Peyer's patch (tissue), 4 donors: ENCODE measurements around the gene EPHB1. TPM values are rescaled to one million over a fixed set of nuclear protein-coding genes. Genes with fewer than 3 reads are reported as not detected.

Experiments
- DNase-seq, 3 donors: peaks; one replicate each; pipeline ENCODE4 v3.0.0-alpha.2; 2017 to 2019
- H3K27ac ChIP-seq, 4 donors: fragments of 200-600 bp; sonication (generic); one replicate each; pipeline ENCODE4 v1.5.1; 2016 to 2019
- H3K27me3 ChIP-seq, 2 donors: fragments of 200-600 bp; sonication (generic); one replicate each; pipeline ENCODE4 v1.5.1; 2019
- H3K36me3 ChIP-seq, 3 donors: fragments of 200-600 bp; sonication (generic); one replicate each; pipeline ENCODE4 v1.5.1; 2016 to 2019
- H3K4me1 ChIP-seq, 4 donors: fragments of 200-600 bp; sonication (generic); one replicate each; pipeline ENCODE4 v1.5.1; 2016 to 2019
- H3K4me3 ChIP-seq, 4 donors: fragments of 200-600 bp; sonication (generic); 1 replicate in 3 of 4; 2 replicates in 1 of 4; pipeline ENCODE4 v1.5.1; 2016 to 2019; ENCODE audit warnings: mild to moderate bottlenecking in 1 of 4
- H3K9me3 ChIP-seq, 4 donors: fragments of 200-600 bp; sonication (generic); one replicate each; pipeline ENCODE4 v1.5.1; 2016 to 2019; ENCODE audit warnings: mild to moderate bottlenecking in 1 of 4
- CTCF ChIP-seq, 6 experiments: fragments of 450-650 bp in 4 of 6; fragments of 200-600 bp in 2 of 6; sonication (generic) in 1 of 6; IDR thresholded peaks; one replicate each; pipeline ENCODE4 v1.5.1; 2017 to 2019; ENCODE audit warnings: antibody characterized with exemption in 6 of 6, mild to moderate bottlenecking in 3 of 6, moderate library complexity in 1 of 6
- POLR2A ChIP-seq, 2 donors: fragments of 450-650 bp; IDR thresholded peaks; one replicate each; pipeline ENCODE4 v1.5.1; 2017; ENCODE audit warnings: antibody characterized with exemption in 2 of 2, mild to moderate bottlenecking in 2 of 2, moderate library complexity in 2 of 2
- total RNA-seq, 4 donors: library from RNA; depleted of rRNA; stranded (reverse); fragments of >200 nt; gene quantifications; one replicate each; pipeline ENCODE4 v1.1.0, GENCODE V29; 2016

EPHB1 gene
- total RNA-seq, 4 donors from 2014 or later: 0.18 to 3.2 (median 0.68) TPM

- H3K4me1 ChIP-seq: no peaks in the 10 kb centered on the region
- H3K9me3 ChIP-seq: no peaks in the 10 kb centered on the region
- H3K27me3 ChIP-seq: no peaks in the 10 kb centered on the region
- TF ChIP-seq POLR2A (IDR thresholded peaks at IDR 0.05): no peak
- no peak for TF ChIP-seq CTCF (IDR thresholded peaks at IDR 0.05)
- H3K27ac ChIP-seq: no peak overlapping the region
- no peaks in the 10 kb centered on the region for H3K36me3 ChIP-seq
- no peak overlapping the region for H3K4me3 ChIP-seq
- no peak for DNase-seq
Measured at GRCh38 chr3:135199137-135199536, 404.1 kb downstream of the EPHB1 start.

GRCh38 chr3:135203026-135203425 lies 408.0 kb downstream of the EPHB1 start:
- Histone ChIP-seq H3K36me3 (no peaks in the 10 kb centered on the region), H3K27me3 (no peaks in the 10 kb centered on the region), H3K4me1 (no peaks in the 10 kb centered on the region), H3K4me3 (no peak overlapping the region), H3K27ac (no peak overlapping the region), H3K9me3 (no peaks in the 10 kb centered on the region)
- no peak for DNase-seq
- TF ChIP-seq CTCF (IDR thresholded peaks at IDR 0.05) (no peak), POLR2A (IDR thresholded peaks at IDR 0.05) (no peak)

- no peak for DNase-seq
- no peak overlapping the region for H3K4me3 ChIP-seq
- TF ChIP-seq CTCF (IDR thresholded peaks at IDR 0.05) (no peak), POLR2A (IDR thresholded peaks at IDR 0.05) (no peak)
Measured at GRCh38 chr3:135213213-135213612, 418.2 kb downstream of the EPHB1 start.

GRCh38 chr3:135213822-135214221 lies 418.8 kb downstream of the EPHB1 start:
- Histone ChIP-seq H3K27me3 (no peaks in the 10 kb centered on the region), H3K27ac (no peak overlapping the region), H3K36me3 (no peaks in the 10 kb centered on the region), H3K4me3 (no peak overlapping the region), H3K4me1 (no peaks in the 10 kb centered on the region), H3K9me3 (no peaks in the 10 kb centered on the region)
- DNase-seq: no peak
- no peak for TF ChIP-seq CTCF (IDR thresholded peaks at IDR 0.05)
- no peak for TF ChIP-seq POLR2A (IDR thresholded peaks at IDR 0.05)

More at GRCh38 chr3:135213213-135213612, 418.2 kb downstream of the EPHB1 start:
- H3K9me3 ChIP-seq: no peaks in the 10 kb centered on the region
- no peaks in the 10 kb centered on the region for H3K4me1 ChIP-seq
- no peaks in the 10 kb centered on the region for H3K36me3 ChIP-seq
- no peaks in the 10 kb centered on the region for H3K27me3 ChIP-seq
- H3K27ac ChIP-seq: no peak overlapping the region

- H3K9me3 ChIP-seq: no peaks in the 10 kb centered on the region
- no peaks in the 10 kb centered on the region for H3K4me1 ChIP-seq
- H3K27me3 ChIP-seq: no peaks in the 10 kb centered on the region
- DNase-seq: no peak
- no peak overlapping the region for H3K4me3 ChIP-seq
- TF ChIP-seq CTCF (IDR thresholded peaks at IDR 0.05): no peak
- no peak for TF ChIP-seq POLR2A (IDR thresholded peaks at IDR 0.05)
- no peak overlapping the region for H3K27ac ChIP-seq
- H3K36me3 ChIP-seq: no peaks in the 10 kb centered on the region
Measured at GRCh38 chr3:135214400-135214799, 419.3 kb downstream of the EPHB1 start.

GRCh38 chr3:135215516-135215915 lies 420.5 kb downstream of the EPHB1 start:
- H3K4me3 ChIP-seq: no peak overlapping the region
- no peaks in the 10 kb centered on the region for H3K27me3 ChIP-seq
- H3K9me3 ChIP-seq: no peaks in the 10 kb centered on the region
- DNase-seq: no peak
- no peak for TF ChIP-seq POLR2A (IDR thresholded peaks at IDR 0.05)
- TF ChIP-seq CTCF (IDR thresholded peaks at IDR 0.05): no peak
- no peaks in the 10 kb centered on the region for H3K4me1 ChIP-seq
- H3K27ac ChIP-seq: no peak overlapping the region
- H3K36me3 ChIP-seq: no peaks in the 10 kb centered on the region
